ENCODE results near the gene GFRA1. TPM values are rescaled to one million over a fixed set of nuclear protein-coding genes. Genes with fewer than 3 reads are reported as not detected.

The GFRA1 gene
- total RNA-seq, 2 experiments from 2014 or later = not detected

DNA sequence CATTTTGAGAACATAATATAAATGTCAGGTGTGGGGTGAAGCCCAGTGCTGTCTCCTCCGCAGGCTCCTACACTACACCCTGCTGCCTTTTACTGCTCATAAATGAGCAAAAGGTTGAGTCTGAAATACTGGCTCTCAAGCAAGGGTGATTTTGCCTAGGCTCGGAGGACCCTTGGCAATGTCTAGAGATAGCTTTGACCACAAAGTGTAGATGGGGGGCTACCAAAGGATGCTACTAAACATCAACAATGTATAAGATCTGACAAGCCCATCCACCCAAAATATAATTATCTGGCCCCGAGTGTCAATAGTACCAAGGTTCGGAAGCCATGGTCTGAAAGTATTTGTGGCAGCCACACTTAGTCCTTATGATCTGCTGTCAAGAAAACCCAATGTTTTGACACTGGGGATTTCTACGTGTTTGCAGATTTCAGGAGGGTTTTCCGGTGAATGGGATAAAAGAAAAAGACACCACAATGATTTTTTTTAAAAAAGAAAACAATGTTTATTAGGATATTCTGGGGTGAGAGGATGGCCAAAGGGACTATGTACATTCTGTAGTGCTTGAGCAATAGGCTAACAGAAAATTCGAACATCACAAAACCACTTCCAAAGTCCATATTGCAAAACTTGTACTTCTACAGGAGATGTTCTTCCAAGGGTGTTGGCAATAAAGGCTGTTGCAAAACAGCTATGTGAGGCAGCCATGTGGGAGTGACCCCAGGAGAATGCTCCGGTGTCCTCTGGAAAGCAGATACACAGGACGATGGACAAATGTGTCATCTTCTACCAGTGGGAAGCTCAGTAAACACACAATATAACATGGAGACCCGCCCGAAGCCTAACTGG, 216.3 kb downstream of the GFRA1 start:
- Histone ChIP-seq H3K9me3 (ENCODE audit: low read length) (no peaks in the 10 kb centered on the region), H3K4me2 (ENCODE audit: low read length) (no peak overlapping the region), H3K36me3 (ENCODE audit: insufficient read depth, low read length) (no peaks in the 10 kb centered on the region), H3K9me2 (ENCODE audit: insufficient read depth, low read length) (no peaks in the 10 kb centered on the region), H2AFZ (ENCODE audit: low read length) (no peak overlapping the region), H3K27ac (ENCODE audit: low read depth, low read length, poor library complexity, severe bottlenecking) (no peak overlapping the region), H3K4me1 (ENCODE audit: insufficient read depth, low read length, poor library complexity, severe bottlenecking) (no peaks in the 10 kb centered on the region), H3K79me2 (ENCODE audit: insufficient read depth, low read depth, low read length) (no peaks in the 10 kb centered on the region), H3K4me3 (ENCODE audit: low read depth, low read length, poor library complexity, severe bottlenecking) (no peak overlapping the region), H4K20me1 (ENCODE audit: insufficient read depth, low read length) (no peaks in the 10 kb centered on the region)
- ChIA-PET POLR2A (no interaction called here), CTCF (ENCODE audit: unreplicated experiment) (no interaction called here)
- no TSS peak for BruUV-seq (replicated peaks)
- TF ChIP-seq EZH2phosphoT487 (IDR thresholded peaks at IDR 0.05; ENCODE audit: borderline replicate concordance, low read depth, low read length) (no peak), CTCF (conservative IDR thresholded peaks at IDR 0.05; ENCODE audit: low read length) (no peak)
- DNase-seq (ENCODE audit: low spot score) = no peak
- intact Hi-C loops (cut with micrococcal nuclease; ENCODE audit: unreplicated experiment) = no loop called here

DNA sequence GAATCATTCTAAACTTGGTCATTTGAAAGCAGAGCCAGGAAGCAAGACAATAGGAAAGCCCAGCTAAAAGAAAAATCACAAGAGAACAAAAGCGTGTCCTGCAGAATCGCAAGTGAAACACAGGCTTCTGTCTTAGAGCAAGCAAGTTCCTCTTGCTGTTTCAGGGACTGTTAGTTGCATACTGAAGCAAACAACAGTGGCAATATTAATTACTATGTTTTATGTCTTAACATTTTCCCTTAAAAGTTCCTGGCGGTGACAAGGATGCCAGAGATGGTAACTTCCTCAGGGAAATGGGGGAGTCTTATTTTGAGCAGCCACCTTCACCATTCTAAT, 217.1 kb downstream of the GFRA1 start:
- Histone ChIP-seq H3K9me3 (ENCODE audit: low read length) (no peaks in the 10 kb centered on the region), H3K4me1 (ENCODE audit: insufficient read depth, low read length, poor library complexity, severe bottlenecking) (no peaks in the 10 kb centered on the region), H3K9me2 (ENCODE audit: insufficient read depth, low read length) (no peaks in the 10 kb centered on the region), H4K20me1 (ENCODE audit: insufficient read depth, low read length) (no peaks in the 10 kb centered on the region), H3K27ac (ENCODE audit: low read depth, low read length, poor library complexity, severe bottlenecking) (no peak overlapping the region), H3K4me2 (ENCODE audit: low read length) (no peak overlapping the region), H3K4me3 (ENCODE audit: low read depth, low read length, poor library complexity, severe bottlenecking) (no peak overlapping the region), H3K36me3 (ENCODE audit: insufficient read depth, low read length) (no peaks in the 10 kb centered on the region), H3K79me2 (ENCODE audit: insufficient read depth, low read depth, low read length) (no peaks in the 10 kb centered on the region), H2AFZ (ENCODE audit: low read length) (no peak overlapping the region)
- ChIA-PET POLR2A (no interaction called here), CTCF (ENCODE audit: unreplicated experiment) (no interaction called here)
- no peak for DNase-seq (ENCODE audit: low spot score)
- TF ChIP-seq EZH2phosphoT487 (IDR thresholded peaks at IDR 0.05; ENCODE audit: borderline replicate concordance, low read depth, low read length) (no peak), CTCF (conservative IDR thresholded peaks at IDR 0.05; ENCODE audit: low read length) (no peak)
- intact Hi-C loops (cut with micrococcal nuclease; ENCODE audit: unreplicated experiment) = no loop called here
- no TSS peak for BruUV-seq (replicated peaks)

DNA sequence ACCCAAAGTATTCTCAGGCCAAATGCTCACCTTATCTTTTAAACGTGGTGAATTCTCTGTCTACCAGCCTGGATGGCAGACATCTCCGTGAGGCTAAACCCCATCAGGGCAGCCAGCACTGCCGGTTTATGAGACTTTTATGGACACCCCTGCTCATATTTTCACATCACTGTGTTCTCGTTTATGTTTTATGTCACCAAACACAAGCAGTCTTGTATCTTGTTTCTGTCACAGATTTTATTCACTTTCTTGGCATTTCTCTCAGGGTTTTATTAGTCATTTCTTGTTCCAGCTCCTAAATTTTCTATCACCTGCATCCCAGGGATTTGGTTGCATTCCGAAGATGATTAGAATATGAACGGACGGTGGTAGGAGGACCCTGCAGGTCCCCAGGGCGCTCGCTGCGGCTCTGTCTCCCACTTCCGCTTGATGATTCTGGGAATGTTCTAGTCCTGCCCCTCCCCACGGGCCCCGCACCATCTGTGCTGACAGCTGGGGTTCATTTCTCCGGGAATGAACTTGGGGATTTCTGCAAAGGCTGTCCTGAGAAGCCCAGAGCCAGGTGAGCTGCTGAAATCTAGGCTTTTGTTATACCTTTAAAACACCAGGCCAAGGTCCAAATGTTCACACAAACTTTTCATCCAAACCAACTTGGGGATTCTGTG, 217.6 kb downstream of the GFRA1 start:
- CTCF ChIA-PET (ENCODE audit: unreplicated experiment) = no interaction called here
- intact Hi-C loops (cut with micrococcal nuclease; ENCODE audit: unreplicated experiment) = no loop called here
- Histone ChIP-seq H4K20me1 (ENCODE audit: insufficient read depth, low read length) (no peaks in the 10 kb centered on the region), H3K27ac (ENCODE audit: low read depth, low read length, poor library complexity, severe bottlenecking) (no peak overlapping the region), H3K4me2 (ENCODE audit: low read length) (no peak overlapping the region), H3K9me2 (ENCODE audit: insufficient read depth, low read length) (no peaks in the 10 kb centered on the region), H2AFZ (ENCODE audit: low read length) (no peak overlapping the region), H3K9me3 (ENCODE audit: low read length) (no peaks in the 10 kb centered on the region), H3K4me1 (ENCODE audit: insufficient read depth, low read length, poor library complexity, severe bottlenecking) (no peaks in the 10 kb centered on the region), H3K36me3 (ENCODE audit: insufficient read depth, low read length) (no peaks in the 10 kb centered on the region), H3K4me3 (ENCODE audit: low read depth, low read length, poor library complexity, severe bottlenecking) (no peak overlapping the region), H3K79me2 (ENCODE audit: insufficient read depth, low read depth, low read length) (no peaks in the 10 kb centered on the region)
- no TSS peak for BruUV-seq (replicated peaks)
- no peak for DNase-seq (ENCODE audit: low spot score)
- no peak for TF ChIP-seq CTCF (conservative IDR thresholded peaks at IDR 0.05; ENCODE audit: low read length)
- TF ChIP-seq EZH2phosphoT487 (IDR thresholded peaks at IDR 0.05; ENCODE audit: borderline replicate concordance, low read depth, low read length) = no peak
- POLR2A ChIA-PET = interaction anchor here (0.5 kb wide), 1 partner anchor 57 kb away, joined by 3 read pairs; no protein-coding TSS in a partner anchor
